Keratinocyte (primary cell): ENCODE data around the gene TAF4. TPM values are rescaled to one million over a fixed set of nuclear protein-coding genes. Genes with fewer than 3 reads are reported as not detected.

ENCODE experiments used
- DNase-seq: peaks from one replicate; pipeline ENCODE4 v3.0.0-alpha.2; 2011; ENCODE audit warnings: low read depth, missing footprints, low spot score
- FAIRE-seq: peaks from 2 replicates; lab custom pipeline; 2011; peaks lifted over from hg19 to GRCh38; lab: Jason Lieb, UNC
- H2AFZ ChIP-seq: 2 replicates; pipeline ENCODE4 v1.6.0; 2012; ENCODE audit warnings: low read length, control low read depth, inconsistent platforms; ENCODE audit not compliant: control insufficient read depth
- H3K27ac ChIP-seq: 2 replicates; pipeline ENCODE4 v1.5.1; 2011; ENCODE audit warnings: low read length; ENCODE audit not compliant: control insufficient read depth, insufficient read depth
- H3K27me3 ChIP-seq: 3 replicates; pipeline ENCODE4 v1.6.0; 2011; ENCODE audit warnings: low read length; ENCODE audit not compliant: control insufficient read depth, insufficient read depth; ENCODE audit errors: extremely low read depth
- H3K36me3 ChIP-seq, 2 experiments: 2 replicates in 1 of 2; 3 replicates in 1 of 2; pipeline ENCODE4 v1.5.1; 2011; ENCODE audit warnings: low read length in 2 of 2, mild to moderate bottlenecking in 1 of 2; ENCODE audit not compliant: control insufficient read depth in 2 of 2, insufficient read depth in 2 of 2; ENCODE audit errors: extremely low read depth in 1 of 2
- H3K4me1 ChIP-seq: 3 replicates; pipeline ENCODE4 v1.5.1; 2011; ENCODE audit warnings: low read length; ENCODE audit not compliant: control insufficient read depth, insufficient read depth; ENCODE audit errors: extremely low read depth
- H3K4me2 ChIP-seq: 3 replicates; pipeline ENCODE4 v1.6.0; 2011; ENCODE audit warnings: low read depth, low read length; ENCODE audit not compliant: control insufficient read depth, insufficient read depth; ENCODE audit errors: extremely low read depth
- H3K4me3 ChIP-seq, 3 experiments: fragments of 200-600 bp in 1 of 3; sonication (generic) in 1 of 3; 2 replicates in 2 of 3; 3 replicates in 1 of 3; pipeline ENCODE4 v1.5.1; 2011 to 2016; ENCODE audit warnings: low read length in 3 of 3, mild to moderate bottlenecking in 3 of 3, control low read depth in 2 of 3, inconsistent platforms in 1 of 3, low read depth in 1 of 3, mixed read lengths in 1 of 3, mixed run types in 1 of 3, moderate library complexity in 1 of 3; ENCODE audit not compliant: control insufficient read depth in 2 of 3, insufficient read depth in 2 of 3; ENCODE audit errors: extremely low read depth in 1 of 3
- H3K79me2 ChIP-seq: 2 replicates; pipeline ENCODE4 v1.6.0; 2012; ENCODE audit warnings: low read length; ENCODE audit not compliant: control insufficient read depth, insufficient read depth
- H3K9ac ChIP-seq: 3 replicates; pipeline ENCODE4 v1.6.0; 2011; ENCODE audit warnings: low read length; ENCODE audit not compliant: control insufficient read depth, insufficient read depth; ENCODE audit errors: extremely low read depth
- H3K9me1 ChIP-seq: 3 replicates; pipeline ENCODE4 v1.6.0; 2011; ENCODE audit warnings: low read length; ENCODE audit not compliant: control insufficient read depth, insufficient read depth; ENCODE audit errors: extremely low read depth
- H3K9me3 ChIP-seq: 2 replicates; pipeline ENCODE4 v1.5.1; 2012; ENCODE audit warnings: low read depth, low read length; ENCODE audit not compliant: control insufficient read depth
- H4K20me1 ChIP-seq: 3 replicates; pipeline ENCODE4 v1.6.0; 2011; ENCODE audit warnings: low read length; ENCODE audit not compliant: control insufficient read depth, insufficient read depth; ENCODE audit errors: extremely low read depth
- CTCF ChIP-seq, 3 experiments: IDR thresholded peaks in 1 of 3; conservative IDR thresholded peaks in 1 of 3; optimal IDR thresholded peaks in 1 of 3; 2 replicates in 2 of 3; 3 replicates in 1 of 3; pipeline versions ENCODE3 to v1.5.1; 2011; ENCODE audit warnings: low read length in 3 of 3, mild to moderate bottlenecking in 3 of 3, moderate library complexity in 2 of 3, control low read depth in 1 of 3, inconsistent platforms in 1 of 3; ENCODE audit not compliant: insufficient read depth in 2 of 3; ENCODE audit errors: extremely low read depth in 1 of 3
- EZH2 ChIP-seq: IDR thresholded peaks from one replicate; pipeline ENCODE4 v1.6.1; 2012; ENCODE audit warnings: inconsistent platforms, mild to moderate bottlenecking, low read length, moderate library complexity
- dilution Hi-C: fragments of 300-500 bp; cut with MboI; formaldehyde crosslinking; loops from one replicate; pipeline ENCODE4 v1.7.0; 2020; ENCODE audit warnings: low sequenced_read_pairs; ENCODE audit not compliant: extremely low pct_ligation_motif_present
- polyA plus RNA-seq, 5 experiments: library from polyadenylated mRNA; depleted of rRNA in 3 of 5; stranded (reverse) in 3 of 5; stranded (forward) in 1 of 5; unstranded in 1 of 5; fragments of >200 nt; gene quantifications; 1 replicate in 1 of 5; 2 replicates in 3 of 5; 3 replicates in 1 of 5; pipeline versions ENCODE4 v1.2.1 to v1.2.3, GENCODE V29; 2011 to 2012; ENCODE audit warnings: missing spikeins in 2 of 5, low read depth in 1 of 5, low replicate concordance in 1 of 5

Gene TAF4
- polyA plus RNA-seq, 1 donor (not counting 4 experiments of a cell fraction or from before 2014, with no cell fraction given): 3.3 TPM

GRCh38 chr20:61974357-61974665 is 91.4 kb downstream of the TAF4 start:
- H3K79me2 ChIP-seq: no peaks in the 10 kb centered on the region
- FAIRE-seq (no peak), DNase-seq (no peak)
- no peak overlapping the region for H3K4me3 ChIP-seq
- H3K9me3 ChIP-seq: no peaks in the 10 kb centered on the region
- H4K20me1 ChIP-seq: no peaks in the 10 kb centered on the region
- H3K27me3 ChIP-seq: no peaks in the 10 kb centered on the region
- peaks cover 7 to 8% of the 10 kb centered on the region in 2 experiments for H3K36me3 ChIP-seq
- TF ChIP-seq EZH2 (no peak), CTCF (optimal IDR thresholded peaks at IDR 0.05 in 1 of 3, IDR thresholded peaks at IDR 0.05 in 1 of 3, conservative IDR thresholded peaks at IDR 0.05 in 1 of 3; ENCODE audit: extremely low read depth in 1 of 3, insufficient read depth in 2 of 3, low read length in 3 of 3) (no peak)
- no peak overlapping the region for H3K4me2 ChIP-seq
- dilution Hi-C loops: no loop called here
- no peak overlapping the region for H2AFZ ChIP-seq
- no peaks in the 10 kb centered on the region for H3K9me1 ChIP-seq
- no peaks in the 10 kb centered on the region for H3K4me1 ChIP-seq
- H3K9ac ChIP-seq: no peak overlapping the region
- H3K27ac ChIP-seq: no peak overlapping the region

GRCh38 chr20:61973515-61974356 is 91.9 kb downstream of the TAF4 start:
- FAIRE-seq (no peak), DNase-seq (no peak)
- no peak overlapping the region for H2AFZ ChIP-seq
- no peaks in the 10 kb centered on the region for H3K27me3 ChIP-seq
- H3K9me3 ChIP-seq: no peaks in the 10 kb centered on the region
- dilution Hi-C loops: no loop called here
- no peaks in the 10 kb centered on the region for H4K20me1 ChIP-seq
- H3K27ac ChIP-seq: no peak overlapping the region
- no peaks in the 10 kb centered on the region for H3K79me2 ChIP-seq
- peaks cover 7 to 8% of the 10 kb centered on the region in 2 experiments for H3K36me3 ChIP-seq
- H3K4me3 ChIP-seq: no peak overlapping the region
- TF ChIP-seq EZH2: no peak
- TF ChIP-seq CTCF (optimal IDR thresholded peaks at IDR 0.05 in 1 of 3, IDR thresholded peaks at IDR 0.05 in 1 of 3, conservative IDR thresholded peaks at IDR 0.05 in 1 of 3; ENCODE audit: extremely low read depth in 1 of 3, insufficient read depth in 2 of 3, low read length in 3 of 3): no peak
- no peaks in the 10 kb centered on the region for H3K4me1 ChIP-seq
- H3K9ac ChIP-seq: no peak overlapping the region
- no peaks in the 10 kb centered on the region for H3K9me1 ChIP-seq
- no peak overlapping the region for H3K4me2 ChIP-seq
